ENCODE data around the gene ZFAND2A.

DNA sequence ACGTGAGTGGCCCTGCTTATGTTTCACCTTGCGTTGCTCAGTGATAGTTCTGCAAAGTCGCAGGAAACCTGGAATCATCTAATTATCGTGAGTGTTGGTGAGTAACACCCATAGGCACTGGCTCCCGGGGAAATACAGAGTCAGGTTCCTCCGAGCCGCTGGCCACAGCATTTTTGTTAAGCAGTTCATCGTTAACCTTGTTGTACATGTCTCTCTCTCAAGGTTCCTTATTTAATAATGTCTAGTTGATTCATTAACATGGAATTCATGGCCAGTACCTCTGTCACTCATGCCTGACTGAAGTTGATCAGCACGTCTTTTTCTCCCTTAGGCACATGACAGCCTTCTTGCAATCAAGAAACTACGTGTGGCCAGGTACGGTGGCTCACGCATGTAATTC is 3.1 kb upstream of the ZFAND2A start:
- no peak for TF ChIP-seq CTCF (IDR thresholded peaks at IDR 0.05)
- no peak for TF ChIP-seq POLR2A (IDR thresholded peaks at IDR 0.05)
- TF ChIP-seq POLR2AphosphoS5 (IDR thresholded peaks at IDR 0.05), result no peak
- no peak for TF ChIP-seq EP300 (IDR thresholded peaks at IDR 0.05)
